H7 (cell line): ENCODE results near the gene PRKN. TPM values are rescaled to one million over a fixed set of nuclear protein-coding genes. Genes with fewer than 3 reads are reported as not detected.

Source experiments
- DNase-seq: peaks from one replicate; pipeline ENCODE4 v3.0.0; 2012
- H3K27me3 ChIP-seq: 2 replicates; pipeline ENCODE4 v1.6.0; 2011; ENCODE audit warnings: mild to moderate bottlenecking, low read length; ENCODE audit not compliant: control insufficient read depth, insufficient read depth
- H3K36me3 ChIP-seq: replicated peaks from 2 replicates; pipeline ENCODE4 v1.5.1; 2011; ENCODE audit warnings: low read length; ENCODE audit not compliant: control insufficient read depth, insufficient read depth
- H3K4me3 ChIP-seq: 2 replicates; pipeline ENCODE4 v1.5.1; 2011; ENCODE audit warnings: low read depth, mild to moderate bottlenecking, control low read depth, low read length, moderate library complexity; ENCODE audit not compliant: insufficient read depth
- total RNA-seq: library from RNA; depleted of rRNA; stranded (reverse); fragments of >200 nt; shearing (Covaris generic); gene quantifications from 2 replicates; pipeline ENCODE4 v1.2.3, GENCODE V29; 2014

The PRKN gene
- total RNA-seq, 1 experiment from 2014 or later = 0.90 TPM

DNA sequence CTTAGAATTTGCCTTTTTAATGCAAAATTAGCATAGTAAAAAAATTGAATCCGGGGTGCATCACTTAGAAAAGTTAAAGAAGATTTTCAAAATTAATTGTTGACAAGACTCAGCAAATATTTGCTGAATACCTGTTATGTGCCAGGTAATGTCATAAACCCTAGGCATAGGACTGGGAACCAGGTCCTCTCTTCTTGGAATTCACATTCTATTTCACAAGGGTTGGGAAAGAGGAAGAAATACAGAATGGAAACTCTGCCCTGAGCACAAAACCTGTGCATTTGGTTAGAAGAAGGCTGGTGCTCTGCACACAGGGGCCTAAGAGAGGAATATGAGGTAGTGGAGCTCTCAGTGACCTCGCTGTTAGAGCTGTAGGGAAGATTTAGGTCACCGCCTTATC is 879.9 kb downstream of the PRKN start:
- no peak for DNase-seq
- Histone ChIP-seq H3K27me3 (no peaks in the 10 kb centered on the region), H3K36me3 (no peaks in the 10 kb centered on the region), H3K4me3 (no peak overlapping the region)

- no peaks in the 10 kb centered on the region for H3K27me3 ChIP-seq
- H3K36me3 ChIP-seq = no peaks in the 10 kb centered on the region
- no peak for DNase-seq
- H3K4me3 ChIP-seq = no peak overlapping the region
Observed at GRCh38 chr6:161844804-161845203, 882.8 kb downstream of the PRKN start.

DNA sequence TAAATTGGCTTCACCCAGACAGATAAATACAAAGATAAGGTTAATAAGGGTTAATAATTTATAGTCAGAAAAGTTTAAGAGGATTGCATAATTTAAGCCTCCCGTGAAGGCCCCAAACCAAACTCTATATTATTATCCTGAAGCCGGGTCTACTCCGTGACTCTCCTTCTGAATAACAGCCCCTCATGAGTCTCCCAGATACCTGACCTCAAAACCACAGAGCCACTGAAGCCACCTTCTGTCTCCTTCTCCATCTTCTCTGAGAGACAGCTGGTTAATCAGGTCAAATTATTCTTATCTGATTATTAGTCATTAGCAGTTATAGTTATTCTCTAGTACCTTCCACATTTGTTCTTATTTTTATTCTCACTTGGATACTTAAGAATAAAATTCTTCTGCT is 884.5 kb downstream of the PRKN start:
- no peak for DNase-seq
- no peaks in the 10 kb centered on the region for H3K27me3 ChIP-seq
- H3K36me3 ChIP-seq = no peaks in the 10 kb centered on the region
- H3K4me3 ChIP-seq = no peak overlapping the region

DNA sequence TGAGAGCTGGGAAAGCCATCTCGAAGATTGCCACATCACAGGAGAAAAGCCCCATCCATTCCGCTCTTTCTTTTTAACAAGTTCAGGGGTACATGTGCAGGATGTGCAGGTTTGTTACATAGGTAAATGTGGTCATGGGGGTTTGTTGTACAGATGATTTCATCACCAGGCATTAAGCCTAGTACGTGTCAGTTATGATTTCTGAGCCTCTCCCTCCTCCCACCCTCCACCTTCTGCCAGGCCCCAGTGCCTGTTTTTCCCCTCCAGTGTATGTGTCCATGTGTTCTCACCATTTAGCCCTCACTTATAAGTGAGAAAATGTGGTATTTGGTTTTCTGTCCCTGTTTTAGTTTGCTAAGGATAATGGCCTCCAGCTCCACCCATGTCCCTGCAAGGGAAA is 887.2 kb downstream of the PRKN start:
- Histone ChIP-seq H3K27me3 (no peaks in the 10 kb centered on the region), H3K4me3 (no peak overlapping the region), H3K36me3 (no peaks in the 10 kb centered on the region)
- DNase-seq = no peak

- Histone ChIP-seq H3K4me3 (no peak overlapping the region), H3K27me3 (no peaks in the 10 kb centered on the region)
- DNase-seq = peak; percentile 49
Observed at GRCh38 chr6:161838306-161839035, 889.1 kb downstream of the PRKN start.

DNA sequence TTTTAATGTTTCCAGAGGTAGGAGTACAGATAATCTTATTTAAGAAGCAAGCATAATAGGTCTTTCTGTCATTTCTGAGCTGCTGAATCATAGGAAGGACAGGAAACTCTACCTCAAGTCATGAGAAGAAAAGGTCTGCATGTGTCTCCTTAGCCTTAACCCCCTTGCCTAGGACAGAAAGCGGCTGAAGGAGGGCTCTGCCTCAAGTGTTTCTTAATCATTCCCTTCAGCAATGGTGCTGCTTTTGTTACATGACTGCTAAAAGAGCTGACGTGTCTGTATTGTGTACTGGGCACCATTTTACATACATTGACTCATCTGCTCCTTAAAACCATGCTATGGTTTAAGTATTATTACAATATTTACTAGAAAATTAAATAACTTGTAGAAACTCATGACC is 889.7 kb downstream of the PRKN start:
- DNase-seq = no peak
- no peaks in the 10 kb centered on the region for H3K36me3 ChIP-seq
- no peaks in the 10 kb centered on the region for H3K27me3 ChIP-seq
- no peak overlapping the region for H3K4me3 ChIP-seq

More at GRCh38 chr6:161838306-161839035, 889.1 kb downstream of the PRKN start:
- H3K36me3 ChIP-seq = no peaks in the 10 kb centered on the region

DNA sequence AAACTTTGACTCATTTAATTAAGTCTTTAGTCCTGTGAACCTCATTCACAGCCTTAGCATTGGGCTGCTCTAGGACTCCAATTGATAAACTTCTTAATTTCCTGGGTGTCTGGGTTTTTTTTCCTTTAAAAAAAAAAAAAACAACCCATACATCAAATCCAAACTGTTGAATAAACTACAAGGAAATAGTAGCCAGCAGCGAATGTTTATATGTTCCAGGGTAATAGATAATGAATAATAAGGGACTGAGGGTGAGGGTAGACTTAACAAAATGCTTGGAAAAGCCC is 890.2 kb downstream of the PRKN start:
- no peak for DNase-seq
- H3K36me3 ChIP-seq = no peaks in the 10 kb centered on the region
- H3K4me3 ChIP-seq = no peak overlapping the region
- H3K27me3 ChIP-seq = no peaks in the 10 kb centered on the region

DNA sequence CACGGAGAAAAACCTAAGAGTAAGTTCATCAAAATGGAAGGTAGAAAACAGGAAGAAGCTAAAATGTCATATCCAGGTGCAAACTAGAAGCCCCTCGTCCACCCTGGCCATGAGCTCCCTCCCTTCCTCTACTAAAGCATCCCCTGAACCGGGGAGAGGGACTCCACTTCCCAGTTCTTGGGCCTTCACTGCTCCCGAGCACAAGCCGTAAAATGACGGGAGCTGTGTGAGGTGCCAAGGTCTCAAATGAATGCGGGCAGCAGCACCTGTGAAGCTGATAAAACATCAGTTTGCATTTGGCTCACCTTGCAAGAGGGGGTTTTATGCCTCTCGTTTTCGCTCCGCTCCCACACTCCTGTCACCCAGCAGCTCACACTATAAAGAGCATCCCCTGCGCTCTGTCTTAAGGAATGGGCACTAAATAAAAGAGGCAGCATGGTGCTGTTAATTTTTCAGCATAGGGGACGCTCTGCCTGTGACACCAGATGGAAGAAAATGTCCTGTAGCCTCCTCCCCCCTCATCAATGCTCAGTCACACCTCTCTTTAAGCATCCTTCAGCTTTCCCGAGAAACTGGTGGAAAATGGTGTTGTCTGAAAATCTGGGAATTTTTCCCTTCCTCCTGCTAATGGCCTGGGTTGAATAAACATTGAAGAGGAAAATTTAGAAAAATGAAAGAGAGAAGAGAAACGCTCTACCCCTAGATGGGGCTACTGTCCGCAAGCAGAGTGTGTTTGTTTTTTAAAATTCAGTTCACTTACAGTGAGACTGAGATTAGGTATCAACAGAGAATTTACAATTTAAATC is 890.7 kb downstream of the PRKN start:
- Histone ChIP-seq H3K4me3 (no peak overlapping the region), H3K27me3 (no peaks in the 10 kb centered on the region), H3K36me3 (no peaks in the 10 kb centered on the region)
- peak; percentile 47 for DNase-seq

DNA sequence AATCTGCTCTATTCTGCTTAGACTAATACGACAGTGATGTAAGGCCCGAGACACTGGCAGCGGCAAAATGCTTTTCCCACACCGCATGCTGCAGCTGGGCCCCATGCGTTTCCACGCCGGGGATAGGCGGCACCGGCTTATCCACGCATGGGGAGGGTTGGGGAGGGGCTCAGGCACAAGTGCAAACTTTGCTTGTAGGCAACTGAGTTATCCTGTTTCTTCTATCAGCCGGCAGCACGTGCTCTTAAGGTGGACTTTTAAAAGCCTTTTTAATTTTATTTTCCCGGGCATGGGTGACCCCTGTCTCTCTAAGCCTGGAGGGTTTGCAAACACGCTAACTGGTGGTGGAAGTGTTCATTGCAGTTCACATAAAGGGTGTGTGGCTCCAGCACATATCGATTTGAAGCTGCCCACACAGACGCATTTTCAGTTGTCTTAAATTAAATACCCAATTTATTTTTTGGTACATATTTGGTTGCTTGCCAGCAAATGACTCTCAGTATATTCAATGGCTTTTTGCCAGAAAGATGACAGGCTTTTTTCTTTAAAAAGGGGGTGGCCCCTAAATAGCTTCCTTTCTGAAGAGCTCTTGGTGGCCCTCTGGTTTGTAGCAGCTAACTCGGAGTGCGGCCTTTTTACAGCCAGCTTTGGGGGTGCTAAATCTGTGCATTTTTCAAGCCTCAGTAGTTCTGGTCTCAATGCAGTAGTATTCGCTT is 891.9 kb downstream of the PRKN start:
- no peaks in the 10 kb centered on the region for H3K27me3 ChIP-seq
- H3K36me3 ChIP-seq = no peaks in the 10 kb centered on the region
- DNase-seq = no peak
- H3K4me3 ChIP-seq = no peak overlapping the region

DNA sequence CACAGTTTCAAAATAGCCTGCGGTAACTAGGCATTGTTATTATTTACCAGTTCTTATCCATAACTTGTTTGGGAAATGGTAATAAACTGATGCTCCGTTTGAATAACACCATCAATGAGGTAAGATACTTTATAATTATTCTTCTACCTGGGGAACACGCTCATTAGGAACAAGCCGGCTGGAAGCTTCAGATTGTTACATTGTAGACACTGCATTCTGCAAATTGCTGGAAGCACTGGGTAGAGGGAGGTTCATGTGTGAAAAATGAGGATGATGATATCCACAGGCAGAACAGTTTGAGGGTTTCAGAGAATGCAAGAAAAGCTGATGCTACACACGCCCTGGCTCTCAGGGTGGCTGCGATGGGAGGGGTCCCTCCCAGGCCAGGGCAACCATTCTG is 893.1 kb downstream of the PRKN start:
- Histone ChIP-seq H3K4me3 (no peak overlapping the region), H3K36me3 (no peaks in the 10 kb centered on the region), H3K27me3 (no peaks in the 10 kb centered on the region)
- no peak for DNase-seq

DNA sequence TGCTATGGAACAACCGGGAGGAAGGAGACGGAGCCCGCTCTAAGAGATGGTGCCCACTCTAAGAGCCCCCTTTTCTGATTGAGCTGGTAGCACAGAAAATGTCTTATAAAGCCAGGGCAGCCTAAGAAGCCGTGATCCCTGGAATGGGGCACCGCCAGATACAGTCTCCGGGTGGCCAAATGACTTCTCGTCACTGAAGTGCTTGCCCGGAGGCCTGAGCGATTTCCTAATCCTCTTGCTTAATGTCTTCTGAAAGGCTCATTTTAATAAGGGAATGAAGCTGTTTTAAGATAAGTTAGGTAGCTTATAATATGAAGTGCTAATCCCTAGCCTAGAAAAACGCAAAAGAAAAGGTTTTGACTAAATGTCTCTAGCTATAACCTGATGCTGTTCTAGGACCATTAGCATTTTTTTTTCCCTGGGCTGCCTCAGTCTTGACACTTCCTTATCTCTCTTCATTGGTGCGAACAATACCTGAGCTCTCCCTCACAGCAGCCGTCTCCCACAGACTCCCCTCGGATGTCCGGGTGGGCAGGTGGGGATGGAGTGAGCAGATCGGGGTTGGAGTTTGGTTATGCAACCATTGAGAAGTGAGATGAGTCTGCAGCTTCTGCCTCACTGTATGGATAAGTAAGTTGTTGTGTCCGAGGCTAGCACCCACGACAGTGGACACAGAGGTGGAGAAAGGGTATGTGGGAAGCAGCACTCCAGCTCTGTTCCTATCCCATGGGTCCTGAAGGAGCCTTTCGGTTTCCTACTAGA is 894.3 kb downstream of the PRKN start:
- DNase-seq = no peak

DNA sequence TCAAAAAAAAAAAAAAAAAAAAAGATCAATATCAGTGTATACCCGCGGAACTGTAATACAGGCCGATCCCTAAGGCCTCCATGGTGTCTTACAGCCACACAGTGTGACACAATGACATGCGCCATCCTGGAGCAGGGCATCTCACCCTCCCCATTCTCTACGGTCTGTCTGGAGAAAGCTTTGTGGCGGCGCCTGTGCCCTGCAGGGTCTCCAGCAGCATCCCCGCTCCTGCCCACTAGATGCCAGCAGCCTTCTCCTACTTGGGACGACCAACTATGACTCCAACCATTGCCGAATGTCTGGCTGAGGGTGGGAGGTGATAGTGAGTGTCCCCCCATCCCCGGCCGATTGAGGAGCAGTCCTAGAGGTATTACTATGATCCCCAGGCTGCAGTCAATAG is 894.9 kb downstream of the PRKN start:
- H3K36me3 ChIP-seq = no peaks in the 10 kb centered on the region
- DNase-seq = no peak
- no peaks in the 10 kb centered on the region for H3K27me3 ChIP-seq
- no peak overlapping the region for H3K4me3 ChIP-seq

More for the DNA sequence above, 894.3 kb downstream of the PRKN start:
- H3K36me3 ChIP-seq = no peaks in the 10 kb centered on the region
- H3K27me3 ChIP-seq = no peaks in the 10 kb centered on the region
- no peak overlapping the region for H3K4me3 ChIP-seq

DNA sequence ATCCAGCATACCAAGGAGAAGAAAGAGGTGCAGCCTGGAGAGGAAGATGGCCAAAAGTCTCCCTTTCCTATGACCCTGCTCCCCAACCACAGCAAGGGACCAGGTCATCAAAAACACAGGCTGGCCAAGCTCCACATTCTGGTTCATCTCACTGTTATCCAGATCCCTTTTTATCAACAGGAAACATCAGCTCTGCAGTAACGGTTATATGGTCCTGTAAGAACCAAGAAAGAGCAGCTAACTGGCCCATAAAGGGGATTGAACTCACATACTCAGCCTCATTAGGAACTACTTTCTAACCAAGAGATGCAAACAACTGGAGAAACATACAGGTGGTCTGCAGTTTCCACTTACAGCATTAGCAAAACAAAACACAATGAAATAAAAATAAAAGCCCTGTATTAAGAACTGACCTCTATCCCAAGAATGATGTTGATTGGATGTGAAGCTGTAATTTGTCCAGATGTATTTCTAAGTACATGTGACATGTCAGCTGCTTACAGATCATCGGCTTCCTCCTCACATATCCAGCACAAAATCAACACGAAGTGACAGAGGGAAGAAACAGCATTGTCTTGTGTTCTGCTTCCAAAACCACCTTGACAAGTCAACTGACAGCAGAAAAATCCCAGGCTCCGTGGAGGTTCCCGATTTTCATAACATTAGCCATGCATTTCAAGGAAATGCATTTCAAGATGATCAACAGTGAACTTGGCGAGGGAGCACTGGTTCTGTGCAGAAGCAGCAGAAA is 896.5 kb downstream of the PRKN start:
- H3K4me3 ChIP-seq = no peak overlapping the region
- H3K27me3 ChIP-seq = no peaks in the 10 kb centered on the region
- no peak for DNase-seq
- H3K36me3 ChIP-seq = no peaks in the 10 kb centered on the region

- no peaks in the 10 kb centered on the region for H3K36me3 ChIP-seq
- H3K27me3 ChIP-seq = no peaks in the 10 kb centered on the region
- H3K4me3 ChIP-seq = no peak overlapping the region
- DNase-seq = peak; percentile 37
Observed at GRCh38 chr6:161829291-161829729, 898.3 kb downstream of the PRKN start.
